T-helper 2 cell treated with Interferon-gamma antibody and Interleukin-4, amounts not matched to agents 100 ng/mL and 5 ng/mL, for 36 hours (primary cell): ENCODE measurements around the gene CCNB1IP1. TPM values are rescaled to one million over a fixed set of nuclear protein-coding genes. Genes with fewer than 3 reads are reported as not detected.
"Not testable (repeated sequence)": the region's sequence is repeated elsewhere in the genome, so short reads cannot be mapped to it uniquely, and the experiment has no call there.

ENCODE experiments used
- intact Hi-C: fragments of 100-400 bp; cut with micrococcal nuclease; formaldehyde crosslinking; loops from one replicate; pipeline ENCODE4 v1.15.1; 2023
- total RNA-seq: library from RNA; stranded (reverse); gene quantifications from 2 replicates; pipeline ENCODE4 v1.2.3, GENCODE V29; 2022

The CCNB1IP1 gene
- total RNA-seq, 1 donor from 2014 or later = 26.3 TPM

GRCh38 chr14:20333494-20333841, 389 bp upstream of the CCNB1IP1 start:
- intact Hi-C loops = loop anchor here (1.0 to 2.0 kb wide), 4 partner anchors 10 to 351 kb away; partner anchors contain the start of genes PARP2, PIP4P1, RNASE4 and TEP1

- intact Hi-C loops = loop anchor here (2.0 kb wide), 3 partner anchors 80 to 352 kb away; partner anchors contain the start of genes PIP4P1, RNASE4 and TEP1
Observed at GRCh38 chr14:20332431-20332787, 670 bp downstream of the CCNB1IP1 start.

- intact Hi-C loops = no loop called here
Observed at GRCh38 chr14:20331053-20331613, 1.9 kb downstream of the CCNB1IP1 start.

- intact Hi-C loops = no loop called here
Observed at GRCh38 chr14:20329355-20329754, 3.7 kb downstream of the CCNB1IP1 start.

DNA sequence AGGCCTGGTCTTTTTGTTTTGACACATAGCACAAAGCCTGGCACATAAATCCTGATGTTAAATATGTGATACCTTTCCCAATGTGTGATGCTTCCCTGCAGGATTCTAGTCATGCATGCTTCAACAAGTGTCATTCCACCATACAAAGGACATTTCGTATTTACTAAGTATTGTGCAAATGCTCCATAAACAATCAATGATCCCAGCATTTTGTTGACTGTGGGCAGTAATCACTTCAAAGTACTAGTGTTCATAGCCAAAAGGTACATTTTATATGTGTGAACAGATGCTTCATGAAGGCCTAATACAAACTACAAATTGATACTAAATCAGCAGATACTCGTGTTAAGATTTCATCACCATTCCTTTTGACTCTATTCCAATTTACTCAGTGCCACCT, 4.4 kb downstream of the CCNB1IP1 start:
- intact Hi-C loops = no loop called here

GRCh38 chr14:20327005-20327869, 5.8 kb downstream of the CCNB1IP1 start:
- intact Hi-C loops = loop anchor here (1.0 to 2.0 kb wide), 3 partner anchors 16 to 282 kb away; partner anchors contain the start of gene PARP2

- intact Hi-C loops = no loop called here
Observed at GRCh38 chr14:20317720-20318119, 15.4 kb downstream of the CCNB1IP1 start.

- intact Hi-C loops = no loop called here
Observed at GRCh38 chr14:20314026-20314425, 19.1 kb downstream of the CCNB1IP1 start.

- intact Hi-C loops = no loop called here
Observed at GRCh38 chr14:20306079-20306423, 27.0 kb downstream of the CCNB1IP1 start.

GRCh38 chr14:20305265-20306078, 27.6 kb downstream of the CCNB1IP1 start, which contains the start of gene TTC5:
Gene TTC5, minus strand, starts transcription at chr14:20305951. Its CDS starts 14 bp downstream, at chr14:20305937.
- intact Hi-C loops = loop anchor here (2.0 kb wide), 1 partner anchor 37 kb away; the partner anchor contains the start of gene PARP2

- intact Hi-C loops = no loop called here
Observed at GRCh38 chr14:20302042-20302755, 30.9 kb downstream of the CCNB1IP1 start.

DNA sequence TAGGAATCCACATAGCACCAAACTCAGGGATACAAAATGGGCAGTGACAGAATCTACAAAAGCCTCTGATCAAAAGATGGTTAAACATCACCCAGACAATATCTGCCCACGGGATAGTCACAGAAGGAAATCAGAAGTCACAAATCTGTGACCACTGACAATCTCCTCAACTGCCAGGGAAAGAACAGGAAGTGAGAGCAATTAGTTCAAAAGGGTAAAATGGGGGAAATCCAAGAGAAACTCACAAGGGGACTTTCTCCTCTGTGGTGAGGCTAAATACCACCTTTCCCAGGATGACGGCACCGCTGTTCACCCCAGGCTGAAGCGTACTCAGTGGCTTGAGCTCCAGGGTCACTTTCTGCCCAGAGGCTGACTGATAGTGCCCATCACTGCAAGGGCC, 38.0 kb downstream of the CCNB1IP1 start:
- intact Hi-C loops = no loop called here

DNA sequence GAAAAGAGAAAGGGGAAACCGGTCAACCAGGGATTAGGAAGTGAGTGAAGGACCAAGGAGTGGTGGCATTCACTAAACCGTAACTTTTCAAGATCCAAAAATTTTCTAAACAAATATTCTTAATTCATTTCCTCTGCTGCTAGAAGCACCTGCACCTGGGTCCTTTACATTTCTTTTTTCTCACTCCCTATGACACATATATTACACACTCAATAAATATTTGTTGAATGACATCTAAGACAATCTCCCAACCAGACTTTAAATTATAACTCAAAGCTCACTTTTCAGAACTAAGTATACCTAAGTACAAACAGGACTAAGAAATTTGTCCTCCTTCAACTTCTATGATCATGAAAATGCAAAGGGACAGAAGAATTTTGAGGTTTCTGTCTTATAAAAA, 38.4 kb downstream of the CCNB1IP1 start:
- intact Hi-C loops = no loop called here

DNA sequence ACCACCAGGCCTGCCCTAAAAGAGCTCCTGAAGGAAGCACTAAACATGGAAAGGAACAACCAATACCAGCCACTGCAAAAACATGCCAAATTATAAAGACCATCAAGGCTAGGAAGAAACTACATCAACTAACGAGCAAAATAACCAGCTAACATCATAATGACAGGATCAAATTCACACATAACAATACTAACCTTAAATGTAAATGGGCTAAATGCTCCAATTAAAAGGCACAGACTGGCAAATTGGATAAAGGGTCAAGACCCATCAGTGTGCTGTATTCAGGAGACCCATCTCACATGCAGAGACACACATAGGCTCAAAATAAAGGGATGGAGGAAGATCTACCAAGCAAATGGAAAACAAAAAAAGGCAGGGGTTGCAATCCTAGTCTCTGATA, 51.1 kb downstream of the CCNB1IP1 start:
- intact Hi-C loops = not testable (repeated sequence)

DNA sequence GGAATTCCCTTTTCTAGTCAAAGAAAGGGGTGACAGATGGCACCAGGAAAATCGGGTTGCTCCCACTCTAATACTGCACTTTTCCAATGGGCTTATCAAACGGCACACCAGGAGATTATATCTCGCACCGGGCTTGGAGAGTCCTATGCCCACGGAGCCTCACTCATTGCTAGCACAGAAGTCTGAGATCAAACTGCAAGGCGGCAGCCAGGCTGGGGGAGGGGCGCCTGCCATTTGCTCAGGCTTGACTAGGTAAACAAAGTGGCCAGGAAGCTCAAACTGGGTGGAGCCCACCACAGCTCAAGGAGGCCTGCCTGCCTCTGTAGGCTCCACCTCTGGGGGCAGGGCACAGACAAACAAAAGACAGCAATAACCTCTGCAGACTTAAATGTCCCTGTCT, 52.8 kb downstream of the CCNB1IP1 start:
- intact Hi-C loops = not testable (repeated sequence)

- intact Hi-C loops = no loop called here
Observed at GRCh38 chr14:20278414-20278813, 54.7 kb downstream of the CCNB1IP1 start.

DNA sequence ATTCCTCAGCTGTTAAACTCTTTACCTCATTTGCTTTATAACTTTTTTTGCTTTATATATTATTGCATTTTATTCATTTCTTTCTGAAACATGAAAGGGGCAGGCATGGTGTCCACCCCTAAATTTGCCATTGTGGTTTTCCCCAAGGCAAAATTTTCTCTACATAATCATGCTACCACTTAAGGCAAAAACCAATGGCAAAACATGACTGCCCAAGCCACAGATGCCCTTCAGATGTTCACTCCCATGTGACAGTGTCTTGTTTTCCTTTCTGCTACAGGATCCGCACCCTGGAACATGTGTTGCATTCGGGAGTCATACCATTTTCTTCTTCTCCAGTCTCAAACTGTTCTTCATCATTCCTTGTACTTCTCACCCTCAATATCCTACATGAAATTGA, 55.7 kb downstream of the CCNB1IP1 start:
- intact Hi-C loops = no loop called here

DNA sequence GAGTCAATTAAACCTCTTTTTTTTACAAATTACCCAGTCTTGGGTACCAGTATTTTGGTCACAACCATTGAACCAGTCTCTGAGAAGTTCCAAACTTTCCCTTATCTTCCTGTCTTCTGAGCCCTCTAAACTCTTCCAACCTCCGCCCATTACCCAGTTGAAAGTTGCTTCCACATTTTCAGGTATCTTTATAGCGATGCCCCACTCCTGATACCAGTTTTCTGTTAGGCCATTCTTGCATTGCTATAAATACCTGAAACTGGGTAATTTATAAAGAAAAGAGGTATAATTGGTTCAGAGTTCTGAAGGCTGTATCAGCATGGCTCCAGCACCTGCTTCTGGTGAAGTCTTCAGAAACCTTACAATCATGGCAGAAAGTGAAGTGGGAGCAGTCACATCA, 59.0 kb downstream of the CCNB1IP1 start:
- intact Hi-C loops = no loop called here

GRCh38 chr14:20264361-20264760, 68.7 kb downstream of the CCNB1IP1 start:
- intact Hi-C loops = not testable (repeated sequence)

- intact Hi-C loops = no loop called here
Observed at GRCh38 chr14:20262642-20263128, 70.4 kb downstream of the CCNB1IP1 start.
